Mucosa of descending colon (tissue), 3 donors: ENCODE data around the gene MFN1. TPM values are rescaled to one million over a fixed set of nuclear protein-coding genes. Genes with fewer than 3 reads are reported as not detected.
"Not testable (repeated sequence)": the region's sequence is repeated elsewhere in the genome, so short reads cannot be mapped to it uniquely, and the experiment has no call there.

Experiments used
- ATAC-seq: fragments of 200-7000 bp; cut with Tn5 transposase; one replicate; pipeline ENCODE4 v1.9.1; 2020; ENCODE audit warnings: mild to moderate bottlenecking, moderate library complexity
- DNase-seq, 3 donors: peaks; one replicate each; pipeline ENCODE4 v3.0.0-alpha.2; 2020
- H3K36me3 ChIP-seq: fragments of 200-600 bp; one replicate; pipeline ENCODE4 v1.8.0; 2021; ENCODE audit warnings: low read depth, mild to moderate bottlenecking
- H3K4me1 ChIP-seq: fragments of 200-600 bp; one replicate; pipeline ENCODE4 v1.8.0; 2021; ENCODE audit warnings: low read depth, mild to moderate bottlenecking
- H3K4me3 ChIP-seq: fragments of 200-600 bp; one replicate; pipeline ENCODE4 v1.8.0; 2021; ENCODE audit warnings: mild to moderate bottlenecking
- H3K9me3 ChIP-seq: fragments of 200-600 bp; one replicate; pipeline ENCODE4 v1.8.0; 2021; ENCODE audit warnings: mild to moderate bottlenecking
- CTCF ChIP-seq: fragments of 200-600 bp; IDR thresholded peaks from one replicate; pipeline ENCODE4 v1.8.0; 2022; ENCODE audit warnings: antibody characterized with exemption, mild to moderate bottlenecking
- intact Hi-C, 2 donors: fragments of 100-400 bp; cut with DNase I in 1 of 2; cut with micrococcal nuclease in 1 of 2; formaldehyde crosslinking; loops; one replicate each; pipeline versions ENCODE4 v1.11.0 to v1.11.1; 2022; cut with DNase I, micrococcal nuclease
- total RNA-seq, 3 donors: library from RNA; stranded (reverse); fragmentation: NEBNext Ultra II Directional in 2 of 3; extraction: Animal tissue kit (Norgen Biotek cat#: 25700) in 2 of 3; gene quantifications; one replicate each; pipeline versions ENCODE4 v1.2.1 to v1.2.4, GENCODE V29; 2021 to 2023
- donor health status: DM: no; HTN: no; CAD: no; lungs with moderate emphysema.
- donor health status: DM: no; HTN: no; CAD: no.
- donor health status: DM: no; HTN: yes; CAD: no.

The MFN1 gene
- total RNA-seq, 3 donors from 2014 or later, result 55.2 to 68.4 (median 61.8) TPM

- DNase-seq, result no peak
- intact Hi-C loops, result no loop called here
These were observed 45.4 kb upstream of the MFN1 start for GRCh38 chr3:179302111-179302510.

GRCh38 chr3:179304605-179305004 lies 42.9 kb upstream of the MFN1 start:
- no peaks in the 10 kb centered on the region for H3K9me3 ChIP-seq
- H3K4me3 ChIP-seq, result no peak overlapping the region
- DNase-seq (no peak), ATAC-seq (no peak)
- intact Hi-C loops, result no loop called here
- no peaks in the 10 kb centered on the region for H3K36me3 ChIP-seq
- no peaks in the 10 kb centered on the region for H3K4me1 ChIP-seq
- TF ChIP-seq CTCF, result no peak

More at GRCh38 chr3:179302111-179302510, 45.4 kb upstream of the MFN1 start:
- Histone ChIP-seq H3K36me3 (no peaks in the 10 kb centered on the region), H3K4me3 (no peak overlapping the region), H3K4me1 (no peaks in the 10 kb centered on the region), H3K9me3 (no peaks in the 10 kb centered on the region)
- TF ChIP-seq CTCF, result no peak
- ATAC-seq, result no peak

- H3K36me3 ChIP-seq, H3K9me3 ChIP-seq, ATAC-seq, H3K4me3 ChIP-seq, intact Hi-C loops, DNase-seq, H3K4me1 ChIP-seq: not testable (repeated sequence)
These were observed 40.1 kb upstream of the MFN1 start for GRCh38 chr3:179307362-179307761.

- no peak for TF ChIP-seq CTCF
- Histone ChIP-seq H3K4me3 (no peak overlapping the region), H3K4me1 (no peaks in the 10 kb centered on the region), H3K9me3 (no peaks in the 10 kb centered on the region), H3K36me3 (no peaks in the 10 kb centered on the region)
- ATAC-seq, result no peak
- no peak for DNase-seq
- intact Hi-C loops, result no loop called here
These were observed 39.5 kb upstream of the MFN1 start for GRCh38 chr3:179308001-179308400.

- ATAC-seq (no peak), DNase-seq (no peak)
- intact Hi-C loops, result loop anchor here in 1 of 2 donors (10.0 kb wide), 1 partner anchor 165 kb away; the partner anchor contains the start of gene PIK3CA
- H3K36me3 ChIP-seq, result no peaks in the 10 kb centered on the region
- TF ChIP-seq CTCF, result no peak
- H3K9me3 ChIP-seq, result no peaks in the 10 kb centered on the region
- H3K4me3 ChIP-seq, result no peak overlapping the region
- no peaks in the 10 kb centered on the region for H3K4me1 ChIP-seq
These were observed 38.1 kb upstream of the MFN1 start for GRCh38 chr3:179309225-179310078.

GRCh38 chr3:179318876-179319275 lies 28.6 kb upstream of the MFN1 start:
- no peak overlapping the region for H3K4me3 ChIP-seq
- intact Hi-C loops, result loop anchor here (5.0 to 10.0 kb wide), 2 partner anchors 174 to 302 kb away; partner anchors contain the start of gene PIK3CA (in 1 of the 2)
- ATAC-seq, result no peak

More at GRCh38 chr3:179318876-179319275, 28.6 kb upstream of the MFN1 start:
- no peak for DNase-seq
- no peak for TF ChIP-seq CTCF
- H3K36me3 ChIP-seq, result no peaks in the 10 kb centered on the region
- H3K9me3 ChIP-seq, result no peaks in the 10 kb centered on the region
- peaks cover 2% of the 10 kb centered on the region for H3K4me1 ChIP-seq
